Measurements from ENCODE around the gene TTLL3. TPM values are rescaled to one million over a fixed set of nuclear protein-coding genes. Genes with fewer than 3 reads are reported as not detected.

TTLL3 gene
- total and polyA plus RNA-seq, 2 donors (not counting 3 experiments of a cell fraction or from before 2014, with no cell fraction given) = 43.5 to 65.2 TPM

DNA sequence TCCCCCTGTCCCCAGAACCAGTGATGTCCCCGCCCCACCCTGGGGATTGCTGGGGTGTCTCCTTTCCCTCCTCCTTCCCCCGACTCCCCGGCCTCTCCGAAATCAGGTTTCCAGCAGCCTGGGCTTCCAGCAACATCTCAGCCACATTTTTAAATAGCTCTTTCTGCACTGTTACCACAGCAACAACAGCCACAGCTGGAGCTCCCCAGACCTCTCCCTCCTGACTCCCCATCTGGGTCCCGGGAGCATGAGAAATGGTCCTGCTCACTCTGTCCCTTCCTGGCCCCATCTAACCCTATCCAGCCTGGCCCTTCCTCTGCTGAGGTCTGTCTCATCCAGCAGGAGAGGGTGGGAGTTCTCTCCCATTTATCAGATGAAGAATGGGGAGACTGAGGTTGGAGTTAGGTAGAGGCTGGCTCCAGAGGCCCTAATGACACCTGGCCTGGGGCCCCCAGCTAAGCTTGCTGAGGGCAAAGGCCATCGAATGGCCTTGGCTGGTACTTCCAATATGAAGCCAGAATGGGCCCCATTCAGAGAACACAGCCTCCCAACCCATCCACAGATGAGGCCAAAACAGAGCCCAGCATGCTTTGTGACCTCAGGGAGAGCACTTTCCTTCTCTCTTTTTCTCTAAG is 41.8 kb upstream of the TTLL3 start:
- H3K27me3 ChIP-seq (ENCODE audit: control insufficient read depth in 2 of 2, insufficient read depth in 2 of 2, low read length in 2 of 2) = no peaks in the 10 kb centered on the region
- TF ChIP-seq, protein P1, sequence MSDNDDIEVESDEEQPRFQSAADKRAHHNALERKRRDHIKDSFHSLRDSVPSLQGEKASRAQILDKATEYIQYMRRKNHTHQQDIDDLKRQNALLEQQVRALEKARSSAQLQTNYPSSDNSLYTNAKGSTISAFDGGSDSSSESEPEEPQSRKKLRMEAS (IDR thresholded peaks at IDR 0.05; ENCODE audit: insufficient read depth, insufficient read length) = no peak
- TF ChIP-seq MYC (IDR thresholded peaks at IDR 0.05; ENCODE audit: low read depth, low read length) (no peak), FOS (IDR thresholded peaks at IDR 0.05; ENCODE audit: borderline replicate concordance, insufficient read depth, low read length) (no peak), EZH2 (IDR thresholded peaks at IDR 0.05; ENCODE audit: borderline replicate concordance, low read depth, low read length, severe bottlenecking) (no peak), GATA2 (IDR thresholded peaks at IDR 0.05; ENCODE audit: insufficient read depth, insufficient read length, low read depth, low read length) (no peak), POLR2A (IDR thresholded peaks at IDR 0.05; ENCODE audit: low read depth, low read length) (no peak)
- intact Hi-C loops (cut with micrococcal nuclease) = no loop called here
- H3K9ac ChIP-seq (replicated peaks; ENCODE audit: extremely low read depth, insufficient read depth, low read length) = no peak overlapping the region
- H4K20me1 ChIP-seq (replicated peaks; ENCODE audit: control insufficient read depth, extremely low read depth, insufficient read depth, low read length) = no peaks in the 10 kb centered on the region
- no peaks in the 10 kb centered on the region for H3K9me1 ChIP-seq (replicated peaks; ENCODE audit: control insufficient read depth, extremely low read depth, insufficient read depth, low read length)
- H3K4me2 ChIP-seq (ENCODE audit: insufficient read depth, low read length) = no peak overlapping the region
- peaks cover 18% of the 10 kb centered on the region for H3K4me1 ChIP-seq (ENCODE audit: control insufficient read depth, extremely low read depth, insufficient read depth, low read length)
- BruUV-seq (replicated peaks) = no TSS peak
- H2AFZ ChIP-seq (ENCODE audit: low read depth, low read length) = no peak overlapping the region
- H3K4me3 ChIP-seq (replicated peaks in 1 of 3; ENCODE audit: insufficient read depth in 1 of 3, low read depth in 1 of 3, low read length in 3 of 3) = no peak overlapping the region
- H3K9me3 ChIP-seq (replicated peaks; ENCODE audit: control insufficient read depth, insufficient read depth, low read length) = no peaks in the 10 kb centered on the region
- H3K27ac ChIP-seq (ENCODE audit: insufficient read depth, low read depth, low read length) = no peak overlapping the region
- FAIRE-seq (no peak), DNase-seq (ENCODE audit: low read depth, low spot score) (no peak)
- dilution Hi-C loops (cut with MboI; ENCODE audit: extremely low pct_ligation_motif_present, low sequenced_read_pairs) = no loop called here
- POLR2A ChIA-PET = no interaction called here
- peaks cover 6% of the 10 kb centered on the region for H3K79me2 ChIP-seq (ENCODE audit: control insufficient read depth, insufficient read depth, low read length)
- peaks cover 0 to 2% of the 10 kb centered on the region in 2 experiments for H3K36me3 ChIP-seq (ENCODE audit: control insufficient read depth in 2 of 2, extremely low read depth in 1 of 2, insufficient read depth in 2 of 2, low read length in 2 of 2)
- CTCF ChIA-PET = interaction anchor here (1.6 kb wide), 1 partner anchor 13 kb away, joined by 5 read pairs; no protein-coding TSS in a partner anchor

DNA sequence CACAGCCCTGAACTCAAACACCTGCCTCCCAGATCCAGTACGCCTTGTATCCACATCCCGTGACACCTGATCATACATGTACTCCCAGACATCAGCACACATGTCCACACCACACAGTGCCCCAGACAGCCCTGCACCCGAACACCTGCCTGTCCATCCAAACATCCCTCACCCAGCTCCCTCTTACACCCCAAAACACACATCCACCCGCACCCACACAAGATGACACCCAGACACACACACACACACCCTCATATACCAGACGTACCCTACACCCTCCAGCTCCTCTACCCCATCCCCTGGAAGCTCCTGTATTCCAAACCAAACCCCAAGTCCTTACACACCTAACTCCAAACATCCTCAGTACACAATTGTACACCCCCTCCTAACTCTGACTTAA is 41.0 kb upstream of the TTLL3 start:
- Histone ChIP-seq H3K4me3 (replicated peaks in 1 of 3; ENCODE audit: insufficient read depth in 1 of 3, low read depth in 1 of 3, low read length in 3 of 3) (peak overlapping the region; percentile 60 to 65 (median 62)), H3K9me3 (replicated peaks; ENCODE audit: control insufficient read depth, insufficient read depth, low read length) (no peaks in the 10 kb centered on the region), H3K79me2 (ENCODE audit: control insufficient read depth, insufficient read depth, low read length) (peaks cover 6% of the 10 kb centered on the region), H3K4me2 (ENCODE audit: insufficient read depth, low read length) (peak overlapping the region; percentile 83), H3K4me1 (ENCODE audit: control insufficient read depth, extremely low read depth, insufficient read depth, low read length) (peaks cover 18% of the 10 kb centered on the region), H3K36me3 (ENCODE audit: control insufficient read depth in 2 of 2, extremely low read depth in 1 of 2, insufficient read depth in 2 of 2, low read length in 2 of 2) (peaks cover 0 to 2% of the 10 kb centered on the region in 2 experiments), H3K27me3 (ENCODE audit: control insufficient read depth in 2 of 2, insufficient read depth in 2 of 2, low read length in 2 of 2) (no peaks in the 10 kb centered on the region), H3K9ac (replicated peaks; ENCODE audit: extremely low read depth, insufficient read depth, low read length) (peak overlapping the region; percentile 73), H2AFZ (ENCODE audit: low read depth, low read length) (peak overlapping the region; percentile 97), H3K27ac (ENCODE audit: insufficient read depth, low read depth, low read length) (no peak overlapping the region), H4K20me1 (replicated peaks; ENCODE audit: control insufficient read depth, extremely low read depth, insufficient read depth, low read length) (no peaks in the 10 kb centered on the region), H3K9me1 (replicated peaks; ENCODE audit: control insufficient read depth, extremely low read depth, insufficient read depth, low read length) (no peaks in the 10 kb centered on the region)
- TSS peak; percentile 5 for BruUV-seq (replicated peaks)
- ChIA-PET CTCF (interaction anchor here (1.6 kb wide), 1 partner anchor 14 kb away, joined by 5 read pairs; no protein-coding TSS in a partner anchor), POLR2A (interaction anchor here (0.7 kb wide), 1 partner anchor 718 kb away, joined by 3 read pairs; no protein-coding TSS in a partner anchor)
- no peak for DNase-seq (ENCODE audit: low read depth, low spot score)
- intact Hi-C loops (cut with micrococcal nuclease) = loop anchor here (1.0 kb wide), 2 partner anchors 14 to 38 kb away; partner anchors contain the start of gene BRPF1
- TF ChIP-seq, protein P2, sequence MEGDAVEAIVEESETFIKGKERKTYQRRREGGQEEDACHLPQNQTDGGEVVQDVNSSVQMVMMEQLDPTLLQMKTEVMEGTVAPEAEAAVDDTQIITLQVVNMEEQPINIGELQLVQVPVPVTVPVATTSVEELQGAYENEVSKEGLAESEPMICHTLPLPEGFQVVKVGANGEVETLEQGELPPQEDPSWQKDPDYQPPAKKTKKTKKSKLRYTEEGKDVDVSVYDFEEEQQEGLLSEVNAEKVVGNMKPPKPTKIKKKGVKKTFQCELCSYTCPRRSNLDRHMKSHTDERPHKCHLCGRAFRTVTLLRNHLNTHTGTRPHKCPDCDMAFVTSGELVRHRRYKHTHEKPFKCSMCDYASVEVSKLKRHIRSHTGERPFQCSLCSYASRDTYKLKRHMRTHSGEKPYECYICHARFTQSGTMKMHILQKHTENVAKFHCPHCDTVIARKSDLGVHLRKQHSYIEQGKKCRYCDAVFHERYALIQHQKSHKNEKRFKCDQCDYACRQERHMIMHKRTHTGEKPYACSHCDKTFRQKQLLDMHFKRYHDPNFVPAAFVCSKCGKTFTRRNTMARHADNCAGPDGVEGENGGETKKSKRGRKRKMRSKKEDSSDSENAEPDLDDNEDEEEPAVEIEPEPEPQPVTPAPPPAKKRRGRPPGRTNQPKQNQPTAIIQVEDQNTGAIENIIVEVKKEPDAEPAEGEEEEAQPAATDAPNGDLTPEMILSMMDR (IDR thresholded peaks at IDR 0.05; ENCODE audit: extremely low read depth in 1 of 2, insufficient read depth in 1 of 2, low read depth in 1 of 2, low read length in 2 of 2) = no peak
- no peak for TF ChIP-seq POLR2AphosphoS5 (IDR thresholded peaks at IDR 0.05; ENCODE audit: insufficient read depth, low read depth, low read length)
- TF ChIP-seq, protein P1 (IDR thresholded peaks at IDR 0.05; ENCODE audit: insufficient read depth, insufficient read length) = no peak
- no peak for TF ChIP-seq FOS (IDR thresholded peaks at IDR 0.05; ENCODE audit: borderline replicate concordance, insufficient read depth, low read length)
- TF ChIP-seq POLR2A (IDR thresholded peaks at IDR 0.05; ENCODE audit: low read depth, low read length) = no peak
- dilution Hi-C loops (cut with MboI; ENCODE audit: extremely low pct_ligation_motif_present, low sequenced_read_pairs) = no loop called here
- no peak for FAIRE-seq

Measured in endothelial cell of umbilical vein (primary cell).